SH-SY5Y (cell line): Measurements from ENCODE around the gene CSRP1.

Source experiments
- GATA2 ChIP-seq: IDR thresholded peaks from 2 replicates; pipeline ENCODE4 v1.6.1; 2011; ENCODE audit warnings: mild to moderate bottlenecking, low read depth, low read length
- GATA3 ChIP-seq: IDR thresholded peaks from 2 replicates; pipeline ENCODE4 v1.6.1; 2011; ENCODE audit warnings: low read depth, mild to moderate bottlenecking, low read length, moderate library complexity

The CSRP1 gene

GRCh38 chr1:201450721-201451291 lies 56.1 kb downstream of the CSRP1 start:
- TF ChIP-seq GATA2 (no peak), GATA3 (no peak)

GRCh38 chr1:201448990-201449389 lies 57.9 kb downstream of the CSRP1 start:
- TF ChIP-seq GATA2 (no peak), GATA3 (no peak)

GRCh38 chr1:201447903-201448871 lies 58.7 kb downstream of the CSRP1 start:
- no peak for TF ChIP-seq GATA2

GRCh38 chr1:201445310-201445709 lies 61.6 kb downstream of the CSRP1 start:
- TF ChIP-seq GATA2 (no peak), GATA3 (no peak)

GRCh38 chr1:201444792-201445191 lies 62.1 kb downstream of the CSRP1 start:
- TF ChIP-seq GATA3 = no peak
- no peak for TF ChIP-seq GATA2

GRCh38 chr1:201443747-201444146 lies 63.2 kb downstream of the CSRP1 start:
- TF ChIP-seq GATA3 = no peak
- no peak for TF ChIP-seq GATA2

- TF ChIP-seq GATA2 (no peak), GATA3 (no peak)
These were observed 70.0 kb downstream of the CSRP1 start for GRCh38 chr1:201436969-201437368.

GRCh38 chr1:201436393-201436792 lies 70.5 kb downstream of the CSRP1 start:
- TF ChIP-seq GATA2 (no peak), GATA3 (no peak)

GRCh38 chr1:201434266-201434665 lies 72.7 kb downstream of the CSRP1 start:
- TF ChIP-seq GATA3 (no peak), GATA2 (no peak)

- TF ChIP-seq GATA2 (no peak), GATA3 (no peak)
These were observed 73.3 kb downstream of the CSRP1 start for GRCh38 chr1:201433609-201434008.
